GM18873 (cell line): ENCODE measurements around the gene GSTK1.
"Not testable (repeated sequence)": the region's sequence is repeated elsewhere in the genome, so short reads cannot be mapped to it uniquely, and the experiment has no call there.

Experiments
- ATAC-seq: cut with Tn5 transposase; IDR thresholded peaks from one replicate; pipeline ENCODE4 v1.9.1; 2021; ENCODE audit warnings: mild to moderate bottlenecking, moderate library complexity, moderate number of reproducible peaks; ENCODE audit not compliant: unreplicated experiment, low FRiP score

GSTK1 gene

GRCh38 chr7:143238289-143238980 lies 24.8 kb upstream of the GSTK1 start:
- ATAC-seq: no peak

- no peak for ATAC-seq
Measured at GRCh38 chr7:143239813-143240212, 23.4 kb upstream of the GSTK1 start.

DNA sequence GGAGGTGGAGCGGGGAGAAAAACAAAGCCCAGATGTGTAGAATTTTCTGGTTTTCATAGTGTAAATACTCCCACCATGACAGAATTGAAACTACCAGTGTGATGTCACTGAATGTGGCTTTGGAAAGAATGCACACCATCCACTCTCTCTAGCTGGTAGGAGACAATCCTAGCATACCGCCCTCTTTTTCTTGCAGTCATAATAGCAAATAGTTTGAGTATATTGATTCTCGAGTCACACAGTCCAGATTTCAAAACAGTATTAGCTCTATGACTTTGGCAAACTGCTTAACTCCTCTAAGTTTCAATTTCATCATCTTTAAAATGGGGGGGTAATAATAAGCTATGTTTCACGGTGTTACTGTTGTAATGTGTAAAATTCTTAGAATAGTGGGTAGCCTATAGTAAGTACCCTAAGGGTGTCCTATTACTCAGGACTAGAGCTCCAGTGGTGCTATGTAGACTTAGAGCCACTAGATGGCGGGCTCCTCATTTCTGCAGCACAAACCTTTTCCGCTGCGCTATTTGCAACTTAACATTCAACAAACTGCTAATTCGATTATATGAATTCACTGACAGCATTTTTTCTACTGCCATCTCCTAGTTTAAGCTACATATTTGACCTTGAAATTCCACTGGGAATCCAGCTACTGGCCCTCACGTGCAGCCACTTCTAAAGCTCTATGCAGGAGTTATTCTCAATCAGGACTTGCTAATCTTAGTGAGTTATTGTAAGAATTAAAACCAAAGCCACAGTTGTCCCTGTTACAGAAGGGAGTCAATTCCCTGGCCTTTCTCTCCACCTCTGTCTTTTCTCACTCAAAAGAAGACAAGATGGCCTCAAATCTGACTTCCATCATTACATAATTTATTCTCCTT lies 22.7 kb upstream of the GSTK1 start:
- ATAC-seq: peak; percentile 78

GRCh38 chr7:143242306-143242705 lies 20.9 kb upstream of the GSTK1 start:
- no peak for ATAC-seq

- no peak for ATAC-seq
Measured at GRCh38 chr7:143243111-143243510, 20.1 kb upstream of the GSTK1 start.

- ATAC-seq: no peak
Measured at GRCh38 chr7:143243614-143244013, 19.6 kb upstream of the GSTK1 start.

DNA sequence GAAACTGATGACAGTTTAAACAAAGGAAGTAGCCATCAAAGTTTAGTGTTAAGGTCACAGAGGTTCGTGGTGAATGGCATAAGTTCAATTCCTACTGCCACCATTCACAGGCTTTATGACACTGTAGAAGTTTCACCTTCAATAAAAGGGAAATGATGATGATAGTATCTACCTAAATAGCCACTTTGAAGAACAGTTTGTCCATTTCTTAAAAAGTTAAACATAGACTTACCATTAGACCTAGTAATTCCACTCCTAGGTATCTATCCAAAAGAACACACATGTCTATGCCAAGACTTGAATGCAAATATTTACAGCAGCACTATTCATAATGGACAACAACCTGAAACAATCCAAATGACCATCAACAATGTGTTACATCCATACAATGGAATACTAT lies 18.9 kb upstream of the GSTK1 start:
- no peak for ATAC-seq

- ATAC-seq: no peak
Measured at GRCh38 chr7:143245123-143245522, 18.1 kb upstream of the GSTK1 start.

DNA sequence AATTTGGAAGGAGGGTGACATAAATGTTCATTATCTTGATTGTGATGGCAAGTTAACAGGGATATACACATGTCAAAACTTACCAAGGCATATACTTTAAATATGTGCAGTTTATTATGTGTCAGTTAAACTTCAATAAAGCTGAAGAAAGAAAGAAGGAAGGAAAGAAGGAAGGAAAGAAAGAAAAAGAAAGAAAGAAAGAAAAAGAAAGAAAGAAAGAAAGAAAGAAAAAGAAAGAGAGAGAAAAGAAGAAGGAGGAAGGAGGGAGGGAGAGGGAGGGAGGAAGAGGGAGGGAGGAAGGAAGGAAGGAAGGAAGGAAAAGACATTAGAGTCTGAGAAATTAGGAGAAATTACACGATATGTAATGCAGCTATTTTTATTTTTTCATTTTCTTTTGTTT lies 15.9 kb upstream of the GSTK1 start:
- ATAC-seq: no peak

GRCh38 chr7:143248761-143249354 lies 14.4 kb upstream of the GSTK1 start:
- ATAC-seq: no peak

DNA sequence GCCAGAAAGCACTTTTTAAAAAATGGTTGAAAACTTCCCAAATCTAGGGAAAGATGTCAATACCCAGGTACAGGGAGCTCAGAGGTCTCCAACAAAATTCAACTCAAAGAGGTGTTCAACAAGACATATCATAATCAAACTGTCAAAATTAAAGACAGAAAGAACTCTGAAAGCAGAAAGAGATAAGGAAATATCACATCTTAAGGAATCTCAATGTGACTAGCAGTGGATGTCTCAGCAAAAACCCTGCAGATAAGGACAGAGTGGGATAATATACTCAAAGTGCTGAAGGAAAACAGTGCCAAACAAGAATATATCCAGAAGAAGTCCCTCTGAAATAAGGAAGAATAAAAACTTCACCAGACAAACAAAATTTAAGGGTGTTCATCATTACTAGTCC lies 13.0 kb upstream of the GSTK1 start:
- ATAC-seq: no peak

DNA sequence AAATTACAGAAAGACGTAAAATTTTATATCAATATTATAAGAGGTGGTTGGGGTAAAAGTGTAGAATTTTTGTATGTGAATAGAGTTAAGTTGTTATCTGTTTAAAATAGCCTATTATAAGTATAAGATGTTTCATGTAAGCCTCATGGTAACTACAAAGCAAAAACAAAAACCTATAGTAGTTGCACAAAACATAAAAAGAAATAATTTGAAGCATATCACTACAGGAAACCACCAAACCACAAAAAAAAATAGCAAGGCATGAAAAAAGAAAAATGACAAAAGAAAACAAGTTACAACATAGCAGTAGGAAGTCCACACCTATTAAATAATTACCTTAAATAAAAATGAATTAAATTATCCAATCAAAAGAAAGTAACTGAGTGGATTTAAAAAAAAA lies 12.4 kb upstream of the GSTK1 start:
- ATAC-seq: no peak

GRCh38 chr7:143252006-143252405 lies 11.2 kb upstream of the GSTK1 start:
- no peak for ATAC-seq

GRCh38 chr7:143255564-143255963 lies 7.7 kb upstream of the GSTK1 start:
- no peak for ATAC-seq

DNA sequence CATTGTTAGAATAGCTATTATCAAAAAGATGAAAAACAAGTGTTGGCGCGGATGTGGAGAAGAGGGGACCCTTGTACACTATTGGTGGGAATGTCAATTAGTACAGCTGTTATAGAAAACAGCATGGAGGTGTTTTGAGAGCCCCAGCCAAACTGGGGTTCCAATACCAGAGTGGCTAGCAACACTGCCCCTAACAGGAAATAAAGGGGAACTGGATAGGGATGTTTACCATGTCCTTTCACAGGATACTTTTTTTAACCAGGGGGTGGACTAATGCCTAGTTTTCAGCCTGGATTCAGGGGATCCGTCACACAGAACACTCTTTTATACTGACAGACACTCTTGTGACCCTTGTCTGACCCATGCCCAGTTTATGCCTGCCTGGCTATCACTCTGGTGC lies 6.9 kb upstream of the GSTK1 start:
- ATAC-seq: no peak

DNA sequence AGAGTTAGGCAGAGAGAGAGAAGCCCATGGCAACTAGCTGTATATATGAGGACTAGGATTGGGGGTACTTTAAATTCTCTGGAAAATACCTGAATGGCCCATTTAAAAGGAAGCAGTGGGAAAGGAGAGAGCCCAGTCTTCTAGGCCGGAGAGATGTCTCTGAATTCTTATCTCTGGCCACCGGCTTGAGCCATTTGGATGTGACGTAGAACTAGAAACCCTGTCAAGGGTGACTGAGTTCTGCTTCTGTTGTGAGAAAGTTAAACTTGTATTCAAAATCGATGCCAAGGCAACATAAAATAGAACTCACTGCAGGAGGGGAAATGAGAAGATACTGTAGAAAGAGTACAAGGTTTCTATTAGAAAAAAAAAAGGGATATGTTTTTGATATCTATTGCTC lies 6.3 kb upstream of the GSTK1 start:
- ATAC-seq: peak; percentile 74

DNA sequence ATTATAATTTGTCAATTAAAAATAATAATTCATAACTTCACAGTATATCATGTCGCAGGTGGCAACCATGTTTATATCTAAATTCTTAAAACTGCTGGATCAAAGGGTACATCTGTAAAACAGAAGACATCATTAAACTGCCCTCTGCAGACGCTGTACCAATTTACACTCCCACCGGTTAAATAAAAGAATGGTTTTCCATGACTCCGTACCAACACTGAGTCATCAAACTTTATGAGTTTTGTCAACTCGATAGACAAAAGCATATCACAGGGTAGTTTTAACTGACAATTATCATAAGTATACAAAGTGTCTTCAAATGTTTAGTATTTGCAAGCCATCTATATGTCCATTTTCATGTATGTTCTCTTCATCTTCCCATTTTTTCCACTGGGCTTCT lies 5.7 kb upstream of the GSTK1 start:
- no peak for ATAC-seq

DNA sequence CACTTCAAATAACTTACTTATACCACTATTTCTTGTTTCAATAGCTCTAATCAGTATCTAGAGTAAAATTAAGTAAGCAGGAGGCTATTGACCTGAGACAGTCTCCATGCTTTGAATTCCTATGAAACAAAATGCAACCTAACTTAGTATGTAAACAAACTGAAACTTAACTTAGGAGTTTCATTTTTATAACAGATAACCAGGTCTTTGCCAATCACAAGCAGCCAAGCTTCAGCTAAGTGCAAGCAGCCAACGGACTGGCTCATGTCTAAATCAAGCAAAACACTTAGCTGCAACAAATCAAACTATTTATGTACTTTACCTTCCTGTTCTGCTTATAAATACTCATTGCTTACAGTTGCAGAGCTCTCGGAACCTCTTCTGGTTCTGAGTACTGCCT lies 4.4 kb upstream of the GSTK1 start:
- peak; percentile 30 for ATAC-seq

DNA sequence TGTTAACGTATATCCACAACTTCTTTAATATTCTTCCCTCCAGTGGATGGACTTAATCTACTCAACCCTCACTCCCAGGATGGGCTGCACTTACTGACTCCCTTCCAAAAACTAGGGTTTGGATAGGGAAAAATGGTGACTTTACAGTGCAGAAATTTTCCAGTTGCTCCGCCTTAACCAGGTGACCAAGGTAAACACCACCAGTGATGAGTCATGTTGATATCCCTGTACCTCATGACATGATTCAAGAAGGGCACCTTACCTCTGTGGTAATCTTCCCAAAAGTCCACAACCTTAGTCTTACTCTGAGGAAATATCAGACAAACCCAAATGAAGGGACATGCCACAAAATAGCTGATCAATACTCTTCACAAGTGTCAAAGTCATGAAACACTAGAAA lies 3.5 kb upstream of the GSTK1 start:
- no peak for ATAC-seq

DNA sequence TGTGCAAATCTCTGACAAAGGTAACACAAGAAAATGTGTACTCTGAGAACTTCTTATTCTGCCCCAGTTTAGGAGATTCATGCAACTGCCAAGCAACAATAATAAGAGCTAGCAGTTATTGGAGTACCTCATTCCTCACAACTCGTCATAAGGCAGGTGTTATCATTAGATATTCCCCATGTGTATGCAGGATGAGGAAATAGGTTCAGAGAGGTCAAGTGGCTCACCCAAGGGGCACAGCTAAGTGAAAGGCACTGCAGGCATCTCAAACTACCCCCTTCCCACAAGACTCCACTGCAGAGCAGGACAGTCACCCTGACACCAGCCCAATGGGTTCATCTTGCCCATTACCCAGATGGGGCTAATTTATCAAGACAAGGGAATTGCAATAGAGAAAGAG lies 1.3 kb upstream of the GSTK1 start:
- ATAC-seq: no peak

- not testable (repeated sequence) for ATAC-seq
Measured at GRCh38 chr7:143264196-143264568, 941 bp downstream of the GSTK1 start.
